HG03066 (cell line): ENCODE results near the gene TMEM74B.

Experiments used
- ATAC-seq: cut with Tn5 transposase; IDR thresholded peaks from one replicate; pipeline ENCODE4 v1.9.1; 2021; ENCODE audit warnings: low read depth; ENCODE audit not compliant: unreplicated experiment

Gene TMEM74B

DNA sequence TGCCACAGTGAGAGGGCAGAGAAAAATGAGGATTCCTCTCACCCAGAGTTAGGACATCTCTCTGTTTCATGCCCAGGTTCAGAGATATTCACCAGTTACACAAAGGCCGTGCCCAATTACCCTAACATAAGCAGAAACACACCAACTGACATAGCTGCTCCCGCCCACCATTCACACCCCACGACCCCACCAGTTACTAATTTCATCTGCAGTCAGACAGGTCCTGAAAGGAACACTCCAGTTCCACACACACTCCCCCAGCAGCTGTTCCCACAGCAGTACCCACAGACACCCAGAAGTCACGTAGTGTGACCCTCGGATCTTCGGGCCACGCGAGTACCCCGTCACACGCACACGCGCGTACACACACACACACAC lies 532 bp downstream of the TMEM74B start:
- no peak for ATAC-seq

DNA sequence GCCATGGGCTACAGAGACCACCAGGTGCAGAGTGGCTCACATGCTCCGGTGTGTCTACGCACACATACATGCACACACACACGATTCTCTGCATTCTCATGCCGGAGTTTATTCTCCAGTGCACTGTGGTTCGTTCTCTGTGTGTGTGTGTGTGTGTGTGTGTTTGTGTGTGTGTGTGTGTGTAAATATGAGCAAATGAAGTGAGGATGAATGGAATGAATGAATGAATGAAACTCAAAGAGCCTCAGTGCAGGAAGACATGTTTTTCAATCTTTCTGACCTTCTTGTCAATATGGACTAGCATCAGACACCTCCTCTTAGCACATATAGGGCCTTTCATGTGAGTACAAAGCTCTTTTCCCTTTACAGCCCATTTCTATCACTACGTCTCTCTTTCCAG lies 1.6 kb downstream of the TMEM74B start:
- no peak for ATAC-seq

DNA sequence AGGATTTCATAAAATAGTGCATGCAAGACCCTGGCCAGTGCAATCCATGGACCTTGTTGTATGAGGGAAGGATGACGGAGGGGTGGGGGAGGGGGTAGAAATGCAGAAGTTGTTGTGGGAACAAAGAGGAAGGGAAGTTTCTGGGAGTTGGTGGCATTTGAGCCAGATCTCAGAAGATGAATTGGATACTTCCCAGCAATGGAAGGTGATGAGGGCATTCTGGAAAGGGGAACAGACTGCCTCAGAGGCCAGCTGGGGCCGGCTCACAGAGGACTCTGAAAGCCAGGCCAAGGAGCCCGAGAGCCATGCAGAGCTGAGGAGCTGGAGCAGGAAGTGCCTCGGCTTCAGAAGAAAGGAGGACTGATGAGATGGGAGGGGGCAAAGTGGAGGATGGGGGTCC lies 2.7 kb downstream of the TMEM74B start:
- no peak for ATAC-seq

DNA sequence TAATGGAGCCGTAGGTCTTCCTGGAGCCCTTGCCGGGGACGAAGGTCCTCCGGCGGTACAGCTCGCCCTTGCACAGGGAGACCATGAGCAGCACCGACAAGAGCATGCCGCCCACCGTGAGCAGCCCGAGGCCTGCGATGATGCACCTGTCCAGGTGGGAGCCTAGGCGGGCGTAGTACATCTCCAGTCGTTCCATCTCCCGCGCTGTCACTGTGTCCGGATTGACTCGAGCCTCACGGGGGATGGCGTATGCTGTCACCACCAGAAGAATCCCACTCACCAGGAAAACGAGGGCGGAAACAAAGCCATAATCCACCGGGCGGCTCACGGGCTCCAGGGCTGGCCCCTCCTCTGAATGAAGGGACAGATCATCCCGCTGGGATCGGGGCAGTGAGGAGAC lies 3.8 kb downstream of the TMEM74B start:
- ATAC-seq: no peak

DNA sequence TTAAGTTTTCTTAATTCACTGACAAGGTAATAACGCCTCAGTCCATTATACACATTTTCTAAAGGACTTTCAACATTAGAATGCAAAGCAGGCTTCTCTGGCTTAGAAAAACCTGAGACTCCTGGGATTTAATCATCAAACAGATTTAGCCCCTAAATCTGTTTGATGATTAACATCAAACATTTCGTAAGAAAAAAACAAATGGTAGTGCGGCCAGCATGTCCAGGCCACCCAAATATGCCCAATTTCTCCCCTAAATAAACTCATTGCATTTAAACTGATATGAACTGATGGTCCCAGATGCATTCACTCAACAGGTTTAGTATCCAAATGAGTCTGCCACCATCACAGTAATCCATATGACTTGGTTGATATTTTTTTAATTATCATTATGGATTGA lies 6.2 kb downstream of the TMEM74B start:
- ATAC-seq: no peak

DNA sequence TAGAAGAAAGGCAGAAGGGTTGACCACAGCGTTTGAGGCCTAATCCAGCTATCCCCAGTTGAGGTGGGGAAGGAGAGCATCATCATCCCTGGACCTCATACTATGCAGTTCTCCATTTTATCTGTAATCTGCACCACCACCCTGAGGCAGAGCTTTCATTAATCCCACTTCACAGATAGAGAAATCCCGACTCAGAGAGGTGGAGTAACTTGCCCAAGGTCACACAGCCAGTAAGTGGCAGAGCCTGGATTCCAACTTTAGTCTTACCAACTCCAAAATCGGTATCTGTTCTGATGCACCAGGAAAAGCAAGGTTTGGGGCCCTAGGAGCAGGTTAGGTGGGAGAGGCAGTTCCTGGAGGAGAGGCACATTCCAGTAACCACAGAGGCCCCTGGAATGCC lies 6.7 kb downstream of the TMEM74B start:
- no peak for ATAC-seq

DNA sequence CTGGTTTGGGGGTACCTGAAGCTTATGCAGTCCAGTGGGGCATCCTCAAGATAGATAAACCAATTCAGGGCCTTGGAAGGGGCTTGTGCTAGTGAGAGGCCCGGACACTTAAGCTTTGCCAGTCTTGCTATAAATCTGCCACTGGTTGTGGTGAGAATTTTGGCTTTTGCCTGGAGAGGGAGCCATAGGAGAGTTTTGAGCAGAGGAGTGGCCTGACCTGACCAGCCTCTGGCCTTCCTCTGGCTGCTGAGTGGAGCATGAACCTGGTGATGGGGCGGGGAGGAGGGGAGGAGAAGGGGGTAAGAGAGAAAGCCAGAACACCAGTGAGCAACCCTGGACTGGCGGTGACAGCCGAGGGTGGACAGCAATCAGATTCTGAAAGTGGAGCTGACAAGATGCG lies 7.1 kb downstream of the TMEM74B start:
- ATAC-seq: no peak

DNA sequence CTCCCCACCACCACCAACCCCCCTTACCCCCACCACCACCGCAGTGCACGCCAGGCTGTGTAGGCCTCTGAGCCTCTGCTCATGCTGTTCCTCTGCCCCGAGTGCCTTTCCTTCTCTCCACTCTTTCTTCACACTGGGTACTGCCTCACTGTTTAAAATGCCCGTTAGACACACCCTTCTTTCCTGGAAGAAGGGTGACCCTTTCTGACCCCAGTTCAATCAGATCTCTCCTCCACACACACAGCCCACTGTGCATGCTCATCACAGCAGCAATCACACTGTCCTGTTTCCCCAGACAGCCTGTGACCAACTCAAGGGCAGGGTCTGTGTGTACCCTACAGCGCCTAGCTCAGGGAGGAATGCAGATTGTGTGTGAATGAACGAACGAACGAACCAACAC lies 10.0 kb downstream of the TMEM74B start:
- no peak for ATAC-seq

DNA sequence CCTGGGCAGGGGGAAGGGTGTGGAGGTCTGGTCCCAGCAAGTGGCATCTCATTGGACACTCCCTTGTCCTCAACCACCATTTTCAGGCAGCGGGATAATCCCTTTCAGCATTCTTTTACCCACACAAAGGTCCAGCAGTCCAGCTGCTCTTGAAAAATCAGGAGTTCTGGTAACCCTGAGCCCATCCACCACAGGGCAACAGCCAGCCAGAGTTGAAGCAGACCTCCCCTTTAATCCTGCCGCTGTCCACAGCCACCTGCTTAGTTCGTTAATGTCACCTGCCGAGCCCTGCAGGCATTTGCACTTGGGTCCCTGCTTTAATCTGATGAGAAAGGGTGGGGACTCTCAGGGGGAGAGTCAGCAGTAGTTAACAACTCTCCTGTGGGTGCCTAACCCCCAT lies 11.1 kb downstream of the TMEM74B start:
- no peak for ATAC-seq

DNA sequence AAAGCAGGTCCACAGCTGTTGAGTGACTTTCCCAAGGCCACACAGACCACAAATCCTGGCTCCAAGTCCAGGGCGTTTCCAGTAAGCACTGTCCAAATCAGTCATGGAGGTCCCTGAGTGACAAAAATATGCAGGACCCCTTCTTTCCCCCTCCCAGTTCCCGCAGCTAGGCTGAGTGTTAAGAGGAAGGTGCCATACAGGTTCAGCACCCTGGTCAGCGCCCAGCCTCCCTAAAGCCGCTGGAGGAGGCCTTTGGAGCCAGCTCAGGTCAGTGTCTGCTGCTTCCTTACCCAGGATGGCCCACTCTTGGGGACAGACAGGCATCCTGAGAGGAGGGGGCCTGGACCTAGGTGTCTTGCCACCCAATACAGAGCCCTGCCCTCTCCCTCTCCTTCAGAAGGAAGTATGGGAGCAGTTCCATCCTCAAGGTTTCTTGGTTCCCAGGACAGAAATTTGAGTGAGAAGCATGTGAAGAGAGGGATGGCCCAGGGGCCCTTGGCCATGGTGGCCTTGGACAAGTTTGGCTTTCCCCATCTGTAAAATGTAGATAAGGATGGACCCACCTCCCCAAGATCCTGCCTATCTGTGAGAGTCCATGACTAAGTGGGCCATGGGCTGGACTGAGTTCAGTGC lies 13.2 kb downstream of the TMEM74B start:
- no peak for ATAC-seq

DNA sequence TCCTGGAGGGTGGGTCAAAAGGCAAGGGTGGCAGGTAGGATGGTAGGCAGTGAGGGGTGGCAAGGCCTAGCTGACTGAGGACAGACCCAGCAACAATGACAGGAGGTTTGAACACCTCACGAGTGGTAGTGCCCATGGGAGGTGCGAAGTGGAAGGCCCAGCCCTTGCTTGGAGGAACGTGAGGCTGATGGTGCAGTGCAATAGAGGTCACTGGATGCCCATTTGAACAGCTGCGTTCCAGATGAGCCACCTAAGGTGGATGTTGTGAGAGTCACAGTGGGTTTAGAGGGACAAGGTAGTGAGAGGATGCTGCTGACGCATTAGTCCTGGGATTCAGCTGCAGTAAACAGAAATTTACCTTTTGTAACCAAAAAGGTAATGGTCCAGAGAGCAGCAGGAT lies 15.6 kb downstream of the TMEM74B start:
- ATAC-seq: no peak

DNA sequence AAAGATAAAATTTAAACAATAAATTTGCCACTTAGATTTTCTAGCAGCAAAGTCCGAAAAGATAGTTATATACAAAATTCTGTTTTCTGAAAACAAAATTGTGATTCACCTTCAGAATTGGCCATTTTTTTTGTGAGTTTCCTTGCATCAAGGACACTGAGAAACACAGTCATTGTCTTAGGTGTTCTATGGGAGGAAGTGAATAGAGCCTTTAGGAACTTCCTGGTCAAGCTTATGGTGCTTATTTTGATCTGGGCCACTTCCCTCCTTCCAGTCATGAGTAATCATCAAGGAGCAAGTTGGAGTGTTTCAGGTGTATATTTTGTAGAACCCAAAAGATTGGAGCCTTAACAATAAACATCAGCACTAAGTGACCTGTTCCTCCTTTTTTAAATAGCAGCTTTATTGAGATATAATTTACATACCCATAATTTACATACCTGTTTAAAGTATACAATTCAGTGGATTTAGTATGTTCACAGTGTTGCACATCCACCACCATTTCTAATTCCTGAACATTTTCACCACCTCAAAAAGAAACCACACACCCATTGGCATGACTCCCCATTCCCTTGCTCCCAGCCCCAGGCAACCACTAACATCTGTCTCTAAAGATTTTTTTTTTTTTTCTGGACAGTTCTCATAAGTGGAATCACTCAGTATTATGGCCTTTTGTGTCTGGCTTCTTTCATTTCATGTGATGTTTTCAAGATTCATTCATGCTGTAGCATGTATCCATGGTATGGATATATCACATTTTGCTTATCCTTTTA lies 17.6 kb downstream of the TMEM74B start:
- no peak for ATAC-seq

DNA sequence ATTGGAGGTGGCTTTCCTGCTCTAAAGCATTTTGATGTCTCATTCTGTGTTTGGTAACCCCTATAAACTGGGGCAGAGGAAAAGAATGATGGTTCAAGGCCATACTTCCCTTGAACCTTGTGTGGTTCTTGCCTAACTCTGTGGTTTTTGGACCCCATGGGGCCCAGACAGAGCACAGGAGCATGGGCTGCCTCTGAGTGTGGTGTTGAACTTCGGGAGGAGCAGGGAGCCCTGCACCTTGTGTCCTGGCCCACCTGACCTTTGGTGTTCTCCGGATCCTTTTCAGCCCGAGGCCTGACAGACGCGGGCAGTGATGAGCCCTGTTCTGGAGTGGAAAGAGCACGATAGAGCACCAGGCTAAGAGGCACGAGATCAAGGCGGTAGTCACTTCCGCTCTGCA lies 18.8 kb downstream of the TMEM74B start:
- no peak for ATAC-seq

DNA sequence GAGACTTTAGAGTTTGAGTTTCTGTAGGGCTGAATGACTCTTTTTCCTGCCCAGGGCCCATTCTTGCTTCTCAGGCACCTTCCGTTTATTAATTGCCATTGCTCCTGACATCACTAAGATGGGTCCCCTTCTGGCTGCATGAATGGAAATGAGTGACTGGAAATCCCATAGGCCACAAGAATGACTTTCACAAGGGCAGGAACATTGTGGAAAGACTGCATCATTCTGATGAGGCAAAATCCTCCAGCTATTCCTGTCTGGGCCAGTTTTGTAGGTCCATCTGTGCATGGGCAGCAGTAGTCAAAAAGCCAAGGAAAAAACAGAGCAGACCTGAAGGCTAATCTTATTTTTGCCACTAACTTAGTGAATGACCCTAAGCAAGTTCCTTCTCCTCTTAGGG lies 19.3 kb downstream of the TMEM74B start:
- ATAC-seq: no peak

DNA sequence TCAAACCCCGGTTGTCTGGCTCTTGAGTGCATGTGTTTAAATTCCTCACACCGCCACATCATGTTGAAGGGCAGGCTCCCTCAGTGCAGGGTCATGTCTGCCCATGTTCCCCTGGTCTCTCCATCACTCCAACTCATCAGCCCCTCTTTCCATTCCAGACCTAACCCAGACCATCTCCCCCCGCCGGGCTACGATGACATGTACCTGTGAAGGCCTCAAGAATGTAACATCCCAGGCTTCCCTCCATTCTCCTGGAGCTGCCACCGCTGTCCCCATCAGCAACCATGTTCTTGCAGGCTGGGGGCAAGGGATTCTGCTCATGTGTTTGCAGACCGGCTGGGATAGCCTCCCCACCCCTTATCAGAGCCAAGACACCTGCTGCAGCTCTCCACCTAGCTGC lies 19.9 kb downstream of the TMEM74B start:
- ATAC-seq: no peak

DNA sequence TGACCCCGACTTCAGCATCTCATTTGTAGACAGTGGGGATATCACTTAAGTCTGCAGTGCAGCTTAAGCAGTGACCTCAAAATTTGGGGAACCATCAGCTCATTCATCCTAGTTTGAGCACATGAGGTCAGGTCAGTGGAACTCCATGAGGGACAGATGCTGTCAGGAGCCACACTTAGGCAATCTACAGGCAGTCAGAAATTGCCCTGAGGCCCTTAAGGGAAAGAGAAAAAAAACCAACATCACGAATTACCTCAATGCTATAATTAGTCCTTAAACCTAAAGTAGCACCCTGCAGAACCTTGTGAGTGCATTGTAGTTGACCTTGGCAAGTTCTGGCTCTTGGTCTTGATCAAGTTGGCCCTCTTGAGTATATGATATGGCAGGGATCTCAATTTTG lies 21.1 kb downstream of the TMEM74B start:
- ATAC-seq: no peak

DNA sequence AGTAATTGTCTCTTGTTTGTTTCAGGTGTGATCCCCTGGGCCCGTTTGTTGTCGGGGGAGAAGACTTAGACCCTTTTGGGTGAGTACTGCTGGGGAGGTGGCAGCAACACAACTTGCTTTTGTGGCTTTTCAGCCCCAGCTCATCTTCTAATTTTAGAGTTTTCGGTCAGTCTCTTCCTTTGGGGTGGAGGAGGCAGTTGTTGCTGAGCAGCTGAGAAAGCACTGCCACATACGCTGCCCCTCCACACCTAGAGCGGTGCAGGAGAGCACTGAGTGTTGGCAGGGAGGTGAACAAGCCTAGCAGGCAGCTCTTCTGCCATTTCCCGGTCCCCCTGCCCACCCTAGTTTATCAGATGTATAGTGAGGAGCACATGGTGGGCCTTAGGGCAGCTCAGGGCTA lies 21.7 kb downstream of the TMEM74B start:
- ATAC-seq: no peak

DNA sequence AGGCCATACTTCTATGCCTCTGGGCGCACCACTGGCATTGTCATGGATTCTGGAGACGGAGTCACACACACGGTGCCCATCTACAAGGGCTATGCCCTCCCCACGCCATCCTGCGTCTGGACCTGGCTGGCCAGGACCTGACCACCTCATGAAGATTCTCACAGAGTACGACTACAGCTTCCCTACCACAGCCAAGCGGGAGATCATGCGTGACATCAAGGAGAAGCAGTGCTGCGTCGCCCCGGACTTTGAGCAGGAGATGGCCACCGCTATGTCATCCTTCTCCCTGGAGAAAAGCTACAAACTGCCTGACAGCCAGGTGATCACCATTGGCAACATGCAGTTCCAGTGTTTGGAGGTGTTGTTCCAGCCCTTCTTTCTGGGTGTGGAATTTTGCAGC lies 23.8 kb downstream of the TMEM74B start:
- ATAC-seq: no peak

DNA sequence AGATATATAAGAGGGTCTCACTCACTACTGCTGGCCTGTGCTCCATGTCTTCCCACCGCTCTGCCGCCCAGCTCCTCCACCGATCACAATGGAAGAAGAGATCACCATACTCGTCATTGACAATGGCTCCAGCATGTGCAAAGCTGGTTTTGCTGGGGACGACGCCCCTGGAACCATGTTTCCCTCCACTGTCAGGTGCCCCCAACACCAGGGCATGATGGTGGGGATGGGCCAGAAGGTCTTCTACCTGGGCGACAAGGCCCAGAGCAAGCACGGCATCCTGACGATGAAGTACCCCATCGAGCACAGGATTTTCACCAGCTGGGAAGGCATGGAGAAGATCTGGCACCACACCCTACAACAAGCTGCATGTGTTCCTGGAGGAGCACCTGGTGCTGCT lies 24.3 kb downstream of the TMEM74B start:
- no peak for ATAC-seq

DNA sequence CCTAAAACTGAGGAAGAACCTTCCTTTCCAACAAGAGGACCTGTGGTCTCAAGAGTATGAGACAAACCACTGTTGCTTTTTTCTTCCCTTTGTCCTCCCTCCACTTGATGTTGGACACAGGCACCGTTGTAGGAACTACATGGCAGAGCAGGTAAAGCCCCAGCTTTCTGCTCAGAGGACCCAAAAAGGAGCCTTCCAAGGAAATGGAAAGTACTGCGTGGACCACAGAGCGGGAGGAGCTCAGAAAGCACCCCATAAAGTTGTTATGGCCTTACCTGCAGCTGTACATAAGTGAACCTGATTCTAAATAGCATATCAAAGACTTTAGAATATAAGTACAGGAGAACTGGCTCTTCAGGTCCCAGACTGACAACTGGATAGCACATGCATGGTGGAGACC lies 29.4 kb downstream of the TMEM74B start:
- ATAC-seq: no peak

DNA sequence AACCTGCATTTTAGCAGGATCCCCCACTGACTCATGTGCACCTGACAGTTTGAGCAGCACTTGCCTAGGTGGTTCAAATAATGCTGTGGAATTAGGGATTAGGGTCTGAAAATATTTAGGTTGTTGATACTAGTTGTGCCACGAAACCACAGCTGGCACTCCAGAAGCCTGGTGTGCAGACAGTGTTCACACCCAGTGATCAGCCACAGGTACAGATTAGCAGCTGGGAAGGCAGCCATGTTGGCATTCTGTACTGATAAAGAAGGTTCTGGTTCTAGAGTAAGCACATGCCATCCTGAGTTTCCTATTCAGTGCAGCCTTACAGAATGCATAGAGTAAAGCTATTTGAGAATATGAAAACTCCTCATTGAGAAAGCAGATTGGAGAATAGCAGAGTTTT lies 30.1 kb downstream of the TMEM74B start:
- no peak for ATAC-seq

DNA sequence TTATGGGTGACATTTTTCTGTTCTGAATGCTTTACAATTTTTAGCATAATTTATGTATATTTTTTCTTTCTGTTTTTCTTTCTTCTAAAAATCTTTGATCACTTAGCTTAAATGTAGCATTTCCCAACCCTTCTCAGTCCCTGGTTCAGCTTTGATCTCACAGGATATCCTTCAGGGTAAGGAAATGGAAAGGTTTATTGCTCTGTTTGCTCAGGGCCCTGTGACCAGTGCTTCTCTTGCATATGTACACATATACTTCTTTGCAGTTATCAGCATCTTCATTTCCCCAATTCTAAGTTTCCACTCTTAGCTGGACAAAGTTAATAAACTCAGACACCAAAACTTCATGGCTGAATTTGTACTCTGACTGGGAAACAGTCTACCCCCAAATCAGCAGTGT lies 30.6 kb downstream of the TMEM74B start:
- no peak for ATAC-seq

DNA sequence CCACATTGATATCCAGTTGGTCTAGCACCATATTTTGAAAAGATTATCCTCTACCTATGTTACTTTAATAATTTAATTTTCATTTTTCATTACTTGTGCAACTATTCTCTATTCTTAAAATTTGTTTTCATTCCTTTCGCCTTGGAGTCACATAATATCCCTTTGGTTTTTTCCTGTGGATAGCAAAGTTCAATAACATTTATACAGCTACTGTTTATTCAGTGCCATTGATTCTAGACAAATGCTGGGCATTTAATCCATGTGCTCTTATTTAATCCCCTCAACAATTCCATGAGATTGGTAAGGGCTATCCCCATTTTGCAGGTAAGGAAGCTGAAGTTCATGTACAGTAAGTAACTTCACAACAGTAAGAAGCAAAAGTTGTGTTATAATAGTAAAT lies 33.8 kb downstream of the TMEM74B start:
- no peak for ATAC-seq
